Measurements from ENCODE around the gene VWA3B.
"Not testable (repeated sequence)": the region's sequence is repeated elsewhere in the genome, so short reads cannot be mapped to it uniquely, and the experiment has no call there.

Gene VWA3B

DNA sequence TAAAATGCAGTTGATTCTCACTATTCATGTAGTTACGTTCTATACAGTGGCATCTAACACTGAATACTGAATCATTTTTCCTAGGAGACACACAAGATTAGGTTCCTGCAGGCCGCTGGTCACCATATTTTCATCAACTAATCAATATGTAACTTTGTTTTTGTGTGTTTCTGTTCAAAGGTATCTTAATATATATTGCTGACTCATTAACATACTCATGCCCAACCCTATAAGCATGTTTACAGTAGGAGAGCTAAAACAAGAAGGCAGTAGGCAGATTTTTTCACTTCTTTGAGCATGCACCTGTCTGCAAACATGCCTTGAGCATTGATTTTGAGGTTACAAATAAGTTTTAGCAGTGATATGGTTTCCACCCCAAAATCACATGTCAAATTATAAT is 229.0 kb downstream of the VWA3B start:
- Histone ChIP-seq H3K27ac (ENCODE audit: low read depth, low read length) (no peak overlapping the region), H3F3A (ENCODE audit: insufficient read depth) (no peaks in the 10 kb centered on the region), H3K9me3 (ENCODE audit: insufficient read depth, low read length) (peaks cover 6% of the 10 kb centered on the region; the same call in 1 of the 2 replicates), H3K9ac (ENCODE audit: low read length) (no peak overlapping the region), H3K36me3 (ENCODE audit: low read length) (no peaks in the 10 kb centered on the region), H3K4me2 (ENCODE audit: low read depth, low read length, poor library complexity, severe bottlenecking) (no peak overlapping the region), H3K4me3 (ENCODE audit: insufficient read depth, low read length, poor library complexity, severe bottlenecking) (no peak overlapping the region), H4K20me1 (ENCODE audit: low read depth, low read length) (no peaks in the 10 kb centered on the region), H3K27me3 (ENCODE audit: low read length) (no peaks in the 10 kb centered on the region), H2AFZ (ENCODE audit: low read depth, low read length, severe bottlenecking) (no peak overlapping the region), H3K9me2 (replicated peaks; ENCODE audit: insufficient read depth, low read length) (no peaks in the 10 kb centered on the region), H3K79me2 (ENCODE audit: insufficient read depth, low read length) (no peaks in the 10 kb centered on the region)
- TF ChIP-seq, protein P1, sequence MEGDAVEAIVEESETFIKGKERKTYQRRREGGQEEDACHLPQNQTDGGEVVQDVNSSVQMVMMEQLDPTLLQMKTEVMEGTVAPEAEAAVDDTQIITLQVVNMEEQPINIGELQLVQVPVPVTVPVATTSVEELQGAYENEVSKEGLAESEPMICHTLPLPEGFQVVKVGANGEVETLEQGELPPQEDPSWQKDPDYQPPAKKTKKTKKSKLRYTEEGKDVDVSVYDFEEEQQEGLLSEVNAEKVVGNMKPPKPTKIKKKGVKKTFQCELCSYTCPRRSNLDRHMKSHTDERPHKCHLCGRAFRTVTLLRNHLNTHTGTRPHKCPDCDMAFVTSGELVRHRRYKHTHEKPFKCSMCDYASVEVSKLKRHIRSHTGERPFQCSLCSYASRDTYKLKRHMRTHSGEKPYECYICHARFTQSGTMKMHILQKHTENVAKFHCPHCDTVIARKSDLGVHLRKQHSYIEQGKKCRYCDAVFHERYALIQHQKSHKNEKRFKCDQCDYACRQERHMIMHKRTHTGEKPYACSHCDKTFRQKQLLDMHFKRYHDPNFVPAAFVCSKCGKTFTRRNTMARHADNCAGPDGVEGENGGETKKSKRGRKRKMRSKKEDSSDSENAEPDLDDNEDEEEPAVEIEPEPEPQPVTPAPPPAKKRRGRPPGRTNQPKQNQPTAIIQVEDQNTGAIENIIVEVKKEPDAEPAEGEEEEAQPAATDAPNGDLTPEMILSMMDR (IDR thresholded peaks at IDR 0.05; ENCODE audit: insufficient read depth, low read length, poor library complexity, severe bottlenecking), result no peak
- no peak for TF ChIP-seq EZH2phosphoT487 (conservative IDR thresholded peaks at IDR 0.05; ENCODE audit: low read length)

DNA sequence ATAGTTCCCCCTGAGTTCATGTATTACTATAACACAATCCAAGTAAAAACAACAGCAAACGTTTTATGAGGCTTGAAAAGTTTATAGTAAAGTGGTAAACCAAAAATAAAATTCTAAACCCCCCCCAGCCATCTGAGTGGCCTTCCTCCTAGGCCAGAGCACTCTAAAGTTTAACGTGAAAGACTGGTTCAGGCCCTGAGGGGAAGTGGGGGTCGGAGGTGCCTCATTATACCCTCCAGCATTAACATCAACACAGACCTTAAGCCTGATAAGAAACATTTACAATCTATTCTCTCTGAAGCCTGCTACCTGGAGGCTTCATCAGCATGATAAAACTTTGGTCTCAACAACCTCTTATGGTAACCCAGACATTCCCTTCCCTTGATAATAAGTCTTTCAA is 230.2 kb downstream of the VWA3B start:
- no peak overlapping the region for H3K4me2 ChIP-seq (ENCODE audit: low read depth, low read length, poor library complexity, severe bottlenecking)
- H3K9me2 ChIP-seq (replicated peaks; ENCODE audit: insufficient read depth, low read length), result no peaks in the 10 kb centered on the region
- peaks cover 12% of the 10 kb centered on the region; the same call in 1 of the 2 replicates for H3K9me3 ChIP-seq (ENCODE audit: insufficient read depth, low read length)
- no peaks in the 10 kb centered on the region for H3F3A ChIP-seq (ENCODE audit: insufficient read depth)
- H3K27ac ChIP-seq (ENCODE audit: low read depth, low read length), result no peak overlapping the region
- no peaks in the 10 kb centered on the region for H3K79me2 ChIP-seq (ENCODE audit: insufficient read depth, low read length)
- no peak for TF ChIP-seq EZH2phosphoT487 (conservative IDR thresholded peaks at IDR 0.05; ENCODE audit: low read length)
- TF ChIP-seq, protein P1 (IDR thresholded peaks at IDR 0.05; ENCODE audit: insufficient read depth, low read length, poor library complexity, severe bottlenecking), result no peak
- no peak overlapping the region for H2AFZ ChIP-seq (ENCODE audit: low read depth, low read length, severe bottlenecking)
- no peak overlapping the region for H3K4me3 ChIP-seq (ENCODE audit: insufficient read depth, low read length, poor library complexity, severe bottlenecking)
- no peak overlapping the region for H3K9ac ChIP-seq (ENCODE audit: low read length)
- no peaks in the 10 kb centered on the region for H3K36me3 ChIP-seq (ENCODE audit: low read length)
- H3K27me3 ChIP-seq (ENCODE audit: low read length), result no peaks in the 10 kb centered on the region
- no peaks in the 10 kb centered on the region for H4K20me1 ChIP-seq (ENCODE audit: low read depth, low read length)

GRCh38 chr2:98320171-98320570 is 233.2 kb downstream of the VWA3B start:
- not testable (repeated sequence) for H3K27me3 ChIP-seq (ENCODE audit: low read length); H3K36me3 ChIP-seq (ENCODE audit: low read length); H4K20me1 ChIP-seq (ENCODE audit: low read depth, low read length); H3K4me2 ChIP-seq (ENCODE audit: low read depth, low read length, poor library complexity, severe bottlenecking); H2AFZ ChIP-seq (ENCODE audit: low read depth, low read length, severe bottlenecking); H3K4me3 ChIP-seq (ENCODE audit: insufficient read depth, low read length, poor library complexity, severe bottlenecking); H3F3A ChIP-seq (ENCODE audit: insufficient read depth); H3K79me2 ChIP-seq (ENCODE audit: insufficient read depth, low read length); H3K9me2 ChIP-seq (replicated peaks; ENCODE audit: insufficient read depth, low read length); H3K9ac ChIP-seq (ENCODE audit: low read length); H3K27ac ChIP-seq (ENCODE audit: low read depth, low read length)
- H3K9me3 ChIP-seq (ENCODE audit: insufficient read depth, low read length), result peaks cover 18% of the 10 kb centered on the region; the same call in 1 of the 2 replicates

GRCh38 chr2:98324181-98324580 is 237.2 kb downstream of the VWA3B start:
- no peaks in the 10 kb centered on the region for H3K36me3 ChIP-seq (ENCODE audit: low read length)
- no peak overlapping the region for H3K4me2 ChIP-seq (ENCODE audit: low read depth, low read length, poor library complexity, severe bottlenecking)
- no peaks in the 10 kb centered on the region for H3F3A ChIP-seq (ENCODE audit: insufficient read depth)
- H3K9ac ChIP-seq (ENCODE audit: low read length), result no peak overlapping the region
- no peaks in the 10 kb centered on the region for H3K9me2 ChIP-seq (replicated peaks; ENCODE audit: insufficient read depth, low read length)
- H3K9me3 ChIP-seq (ENCODE audit: insufficient read depth, low read length), result peaks cover 18% of the 10 kb centered on the region; the same call in 1 of the 2 replicates
- no peaks in the 10 kb centered on the region for H4K20me1 ChIP-seq (ENCODE audit: low read depth, low read length)
- H3K27ac ChIP-seq (ENCODE audit: low read depth, low read length), result no peak overlapping the region
- no peak for TF ChIP-seq EZH2phosphoT487 (conservative IDR thresholded peaks at IDR 0.05; ENCODE audit: low read length)
- TF ChIP-seq, protein P1 (IDR thresholded peaks at IDR 0.05; ENCODE audit: insufficient read depth, low read length, poor library complexity, severe bottlenecking), result no peak
- H3K79me2 ChIP-seq (ENCODE audit: insufficient read depth, low read length), result no peaks in the 10 kb centered on the region
- H3K4me3 ChIP-seq (ENCODE audit: insufficient read depth, low read length, poor library complexity, severe bottlenecking), result no peak overlapping the region
- 0 out of 2 replicates have a peak, but pooled peaks cover 6% of the 10 kb centered on the region for H3K27me3 ChIP-seq (ENCODE audit: low read length)
- no peak overlapping the region for H2AFZ ChIP-seq (ENCODE audit: low read depth, low read length, severe bottlenecking)
